ENCODE results near the gene GLP2R.

GLP2R gene

GRCh38 chr17:9926150-9926804, 100.6 kb downstream of the GLP2R start:
- no peak for DNase-seq

DNA sequence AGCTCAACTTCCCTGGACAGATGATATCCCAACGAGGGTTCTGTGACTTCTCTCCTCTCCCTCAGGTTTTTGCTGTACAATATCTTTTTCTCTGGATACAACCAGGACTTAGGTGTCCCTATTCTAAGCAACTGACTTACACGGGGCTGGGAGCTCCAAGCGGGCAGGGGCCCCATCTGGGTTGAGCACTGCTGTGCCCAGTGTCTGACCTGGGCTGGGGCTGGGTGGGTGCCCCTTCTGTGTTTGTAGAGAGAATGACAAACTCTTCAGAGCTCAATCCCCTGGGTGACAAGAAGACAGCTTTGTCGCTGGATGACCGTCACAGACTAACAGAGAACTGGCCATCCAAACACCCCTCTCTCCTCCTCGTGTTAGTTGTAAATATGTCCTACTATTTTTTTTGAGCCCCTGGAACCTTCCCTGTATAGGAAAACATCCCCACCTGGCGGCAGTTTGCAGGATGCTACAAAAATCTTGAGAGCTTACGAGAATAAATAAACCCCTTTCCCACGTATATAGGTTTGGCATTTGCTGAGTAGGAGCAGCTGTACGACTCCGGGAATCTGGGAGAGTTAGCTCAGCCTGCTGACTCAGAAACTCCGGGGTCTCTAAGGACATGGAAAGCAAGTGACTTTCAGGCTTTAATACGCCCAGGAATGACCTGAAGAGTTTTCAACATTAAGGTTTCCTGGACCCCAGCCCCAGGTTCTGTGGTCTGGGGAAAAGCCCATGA, 103.0 kb downstream of the GLP2R start:
- no peak for DNase-seq

GRCh38 chr17:9929871-9930270, 104.1 kb downstream of the GLP2R start:
- no peak for DNase-seq

- DNase-seq = no peak
Measured at GRCh38 chr17:9931144-9931741, 105.5 kb downstream of the GLP2R start.

- DNase-seq = no peak
Measured at GRCh38 chr17:9932491-9932890, 106.8 kb downstream of the GLP2R start.

GRCh38 chr17:9934331-9934730, 108.6 kb downstream of the GLP2R start:
- DNase-seq = no peak

GRCh38 chr17:9935408-9935807, 109.7 kb downstream of the GLP2R start:
- no peak for DNase-seq

- DNase-seq = no peak
Measured at GRCh38 chr17:9936095-9936494, 110.4 kb downstream of the GLP2R start.

DNA sequence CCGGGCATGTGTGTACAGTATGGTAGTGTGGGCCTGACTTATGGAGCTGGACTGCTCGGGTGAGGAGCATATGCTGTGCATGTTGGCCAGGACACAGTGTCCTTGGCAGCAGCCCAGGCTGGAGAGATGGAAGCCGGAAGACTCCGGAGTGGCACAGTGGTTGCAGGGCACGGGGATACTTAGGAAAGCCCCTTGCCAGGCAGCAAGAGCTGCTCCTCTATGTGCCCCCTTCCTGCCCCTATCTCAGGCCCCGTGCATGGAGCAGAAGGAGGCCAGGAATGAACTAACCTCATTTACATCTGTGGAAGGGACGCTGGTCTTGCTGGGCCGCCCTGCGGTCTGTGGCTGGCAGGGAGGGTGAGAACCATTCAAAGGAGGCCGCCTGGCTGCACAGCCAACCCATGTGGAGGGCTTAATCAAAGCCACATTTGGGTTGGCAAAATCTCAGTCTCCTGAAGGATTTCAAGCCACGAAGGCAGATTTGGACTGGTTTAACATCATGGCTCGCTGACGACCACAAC, 111.6 kb downstream of the GLP2R start:
- no peak for DNase-seq

DNA sequence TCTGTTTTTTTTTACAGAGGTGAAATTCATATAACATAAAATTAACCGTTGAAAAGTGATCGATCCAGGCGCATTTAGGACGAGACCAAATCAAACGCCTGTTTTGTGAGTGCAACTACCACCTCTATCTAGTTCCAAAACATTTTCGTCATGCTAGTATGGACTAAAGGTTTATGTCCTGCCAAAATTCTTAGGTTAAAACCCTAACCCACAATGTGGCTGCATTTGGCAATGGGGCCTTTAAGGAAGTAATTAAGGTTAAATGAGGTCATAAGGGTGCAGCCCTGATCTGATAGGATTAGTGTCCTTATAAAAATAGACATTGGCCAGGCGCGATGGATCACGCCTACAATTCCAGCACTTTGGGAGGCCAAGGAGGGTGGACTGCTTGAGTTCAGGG, 112.2 kb downstream of the GLP2R start:
- no peak for DNase-seq

DNA sequence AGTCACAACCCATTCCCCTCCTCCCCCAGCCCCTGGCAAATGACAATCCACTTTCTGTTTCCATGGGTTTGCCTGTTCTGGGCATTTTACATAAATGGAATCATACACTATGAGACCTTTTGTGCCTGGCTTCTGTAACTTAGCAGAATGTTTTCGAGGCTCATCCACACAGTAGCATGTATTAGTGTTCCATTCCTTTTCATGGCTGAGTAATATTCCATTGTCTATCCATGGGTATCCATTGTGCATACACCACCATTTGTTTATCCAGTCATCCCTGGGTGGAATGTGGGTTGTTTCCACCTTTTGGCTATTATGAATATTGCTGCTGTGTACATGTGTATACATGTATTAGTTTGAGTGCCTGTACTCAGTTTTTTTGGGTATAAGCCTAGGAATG, 113.0 kb downstream of the GLP2R start:
- no peak for DNase-seq

DNA sequence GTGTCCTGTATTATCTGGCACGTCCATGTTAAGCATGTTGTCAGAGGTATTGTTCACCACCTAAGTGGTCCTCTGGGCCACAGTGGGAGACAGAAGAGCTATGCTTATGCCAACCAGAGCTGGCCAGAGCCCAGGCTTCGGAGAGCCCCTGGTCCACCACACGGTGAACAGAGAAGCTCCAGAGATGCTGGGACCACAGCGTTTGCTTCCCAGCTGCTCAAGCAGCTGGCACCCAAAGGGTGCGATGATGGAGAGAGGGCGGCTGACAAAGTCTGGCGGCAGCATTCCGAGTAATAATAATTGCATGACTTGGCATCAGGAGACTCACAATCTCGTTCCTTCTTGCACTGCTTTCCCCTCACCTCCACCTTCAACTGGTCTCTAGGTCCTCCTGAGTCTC, 115.1 kb downstream of the GLP2R start:
- no peak for DNase-seq

- no peak for DNase-seq
Measured at GRCh38 chr17:9941305-9941704, 115.6 kb downstream of the GLP2R start.
